HepG2 (cell line): ENCODE data around the gene TUBA1C. TPM values are rescaled to one million over a fixed set of nuclear protein-coding genes. Genes with fewer than 3 reads are reported as not detected.

Experiments used
- ATAC-seq: fragments of 200-7000 bp; cut with Tn5 transposase; 3 replicates; pipeline ENCODE4 v1.9.1; 2020; ENCODE audit warnings: mild to moderate bottlenecking, moderate library complexity
- BruUV-seq: library from RNA; stranded (reverse); fragments of 400-500 nt; replicated peaks from 2 replicates; lab custom pipeline; 2021; lab: Mats Ljungman, UMichigan
- CTCF ChIA-PET: fragments of 300-600 bp; formaldehyde crosslinking; extraction: SDS; loops from one replicate; lab custom pipeline; 2021; ENCODE audit warnings: low total read pairs, inconsistent platforms, low intra/inter-chr PET ratio; lab: Yijun Ruan, JAX
- POLR2A ChIA-PET: fragments of 350-600 bp; sonication (Branson Sonifier 250); formaldehyde crosslinking; loops from one replicate; lab custom pipeline; 2020; ENCODE audit warnings: antibody characterized with exemption, inconsistent platforms; lab: Yijun Ruan, JAX
- DNase-seq: peaks from one replicate; pipeline ENCODE4 v3.0.0-alpha.2; 2015; ENCODE audit warnings: low spot score
- FAIRE-seq: peaks from 3 replicates; lab custom pipeline; 2011; peaks lifted over from hg19 to GRCh38; lab: Jason Lieb, UNC
- H2AFZ ChIP-seq: one replicate; pipeline ENCODE4 v1.6.1; 2011; ENCODE audit warnings: low read length, inconsistent platforms
- H3K27ac ChIP-seq: fragments of 300-600 bp; 3 replicates; pipeline ENCODE4 v1.8.0; 2011; ENCODE audit warnings: mixed run types, mild to moderate bottlenecking, mixed read lengths, low read length, inconsistent platforms; ENCODE audit not compliant: insufficient read depth; ENCODE audit errors: extremely low read length
- H3K27me3 ChIP-seq, 2 experiments: fragments of 200-600 bp in 1 of 2; 2 replicates in 1 of 2; 3 replicates in 1 of 2; pipeline versions ENCODE4 v1.6.0 to v1.8.0; 2011; ENCODE audit warnings: low read length in 2 of 2, mild to moderate bottlenecking in 2 of 2, moderate library complexity in 2 of 2, inconsistent platforms in 1 of 2; ENCODE audit not compliant: insufficient read depth in 2 of 2, control insufficient read depth in 1 of 2
- H3K36me3 ChIP-seq, 2 experiments: fragments of 200-600 bp in 1 of 2; replicated peaks in 1 of 2; 2 replicates in 1 of 2; 3 replicates in 1 of 2; pipeline versions ENCODE4 v1.5.1 to v1.8.0; 2011; ENCODE audit warnings: low read length in 2 of 2, inconsistent platforms in 1 of 2; ENCODE audit not compliant: insufficient read depth in 2 of 2, control insufficient read depth in 1 of 2
- H3K4me1 ChIP-seq: 2 replicates; pipeline ENCODE4 v1.5.1; 2012; ENCODE audit warnings: low read length, inconsistent platforms; ENCODE audit not compliant: insufficient read depth
- H3K4me2 ChIP-seq: 2 replicates; pipeline ENCODE4 v1.6.0; 2011; ENCODE audit warnings: low read depth, low read length, inconsistent platforms
- H3K4me3 ChIP-seq, 3 experiments: fragments of 200-600 bp in 1 of 3; sonication (generic), shearing (Covaris generic) in 1 of 3; replicated peaks in 1 of 3; 2 replicates each; pipeline ENCODE4 v1.5.1; 2011 to 2016; ENCODE audit warnings: low read length in 3 of 3, inconsistent platforms in 2 of 3, low read depth in 2 of 3, mild to moderate bottlenecking in 2 of 3, control low read depth in 1 of 3, mixed read lengths in 1 of 3; ENCODE audit not compliant: insufficient read depth in 1 of 3
- H3K79me2 ChIP-seq: one replicate; pipeline ENCODE4 v1.6.1; 2011; ENCODE audit warnings: low read length, inconsistent platforms; ENCODE audit not compliant: insufficient read depth
- H3K9ac ChIP-seq: 2 replicates; pipeline ENCODE4 v1.6.0; 2011; ENCODE audit warnings: mild to moderate bottlenecking, low read depth, low read length, inconsistent platforms; ENCODE audit not compliant: insufficient read depth
- H3K9me3 ChIP-seq: 2 replicates; pipeline ENCODE4 v1.5.1; 2012; ENCODE audit warnings: mild to moderate bottlenecking, low read length
- H4K20me1 ChIP-seq: 2 replicates; pipeline ENCODE4 v1.6.0; 2011; ENCODE audit warnings: inconsistent platforms, mild to moderate bottlenecking, low read length, moderate library complexity; ENCODE audit not compliant: insufficient read depth
- HCFC1 ChIP-seq: fragments of 150-350 bp; IDR thresholded peaks from 2 replicates; pipeline ENCODE4 v1.6.1; 2014; ENCODE audit warnings: low read depth, low read length
- HOXA7 ChIP-seq: sonication (generic); formaldehyde crosslinking; IDR thresholded peaks from 2 replicates; pipeline ENCODE4 v1.8.1; 2022; ENCODE audit warnings: mild to moderate bottlenecking, missing genetic modification reagents, moderate library complexity
- KDM6A ChIP-seq: IDR thresholded peaks from 2 replicates; pipeline ENCODE4 v1.6.1; 2016; ENCODE audit warnings: low read depth
- NR2C2 ChIP-seq: sonication (generic); formaldehyde crosslinking; IDR thresholded peaks from 2 replicates; pipeline ENCODE4 v1.4.0; 2020; ENCODE audit warnings: missing genetic modification reagents, mild to moderate bottlenecking, moderate library complexity, borderline replicate concordance
- SNAPC2 ChIP-seq: sonication (generic); formaldehyde crosslinking; IDR thresholded peaks from 2 replicates; pipeline ENCODE4 v1.8.1; 2022; ENCODE audit warnings: mild to moderate bottlenecking, missing genetic modification reagents
- SPEN ChIP-seq: sonication (generic); formaldehyde crosslinking; IDR thresholded peaks from 2 replicates; pipeline ENCODE4 v1.5.1; 2020; ENCODE audit warnings: low read depth, mild to moderate bottlenecking, missing genetic modification reagents
- ZBTB7A ChIP-seq: sonication (generic); formaldehyde crosslinking; IDR thresholded peaks from 2 replicates; pipeline ENCODE4 v1.8.0; 2022; ENCODE audit warnings: mild to moderate bottlenecking, missing genetic modification reagents
- ZFP1 ChIP-seq: IDR thresholded peaks from 2 replicates; pipeline ENCODE4 v1.6.1; 2016
- ZNF343 ChIP-seq: sonication (generic); formaldehyde crosslinking; IDR thresholded peaks from 2 replicates; pipeline ENCODE4 v1.4.0; 2020; ENCODE audit warnings: mild to moderate bottlenecking, missing genetic modification reagents
- ZNF564 ChIP-seq: sonication (generic); formaldehyde crosslinking; IDR thresholded peaks from 2 replicates; pipeline ENCODE4 v1.8.1; 2023; ENCODE audit warnings: mild to moderate bottlenecking, missing genetic modification reagents
- WGBS: methylation state at CpG from one replicate; pipeline ENCODE4 v1.1.6; 2017; ENCODE audit warnings: low lambda C conversion rate; 5-methylcytosine and 5-hydroxymethylcytosine counted together
- in situ Hi-C: cut with HindIII; loops from 2 replicates; pipeline ENCODE4 v1.10.0; 2017; ENCODE audit warnings: low pct_unique_long_range_greater_than_20kb; ENCODE audit not compliant: extremely low pct_ligation_motif_present
- intact Hi-C: fragments of 100-400 bp; cut with micrococcal nuclease; formaldehyde crosslinking; loops from one replicate; pipeline ENCODE4 v1.10.0; 2022; ENCODE audit not compliant: unreplicated experiment
- polyA plus RNA-seq, 8 experiments: library from polyadenylated mRNA; depleted of rRNA in 3 of 8; stranded (reverse) in 7 of 8; unstranded in 1 of 8; fragments of >200 nt; fragmentation: Illumina TruSeq in 4 of 8; extraction: Trizol in 4 of 8; gene quantifications; 2 replicates each; pipeline versions ENCODE4 v1.2.1 to v1.2.3, GENCODE V29; 2011 to 2016; ENCODE audit warnings: low read depth in 4 of 8, missing spikeins in 1 of 8, mixed read lengths in 1 of 8; ENCODE audit not compliant: insufficient read depth in 1 of 8
- total RNA-seq, 5 experiments: library from RNA; depleted of rRNA; stranded (reverse); fragments of >200 nt; fragmentation: Illumina TruSeq; extraction: Trizol; gene quantifications; 2 replicates each; pipeline ENCODE4 v1.2.3, GENCODE V29; 2016; ENCODE audit warnings: low read depth in 1 of 5
- TF ChIP-seq, protein P1 (sequence below): sonication (generic); formaldehyde crosslinking; IDR thresholded peaks from 2 replicates; pipeline ENCODE4 v1.5.1; 2020; ENCODE audit warnings: mild to moderate bottlenecking, missing genetic modification reagents, borderline replicate concordance
- TF ChIP-seq, protein P2 (sequence below): sonication (generic); formaldehyde crosslinking; conservative IDR thresholded peaks from 2 replicates; pipeline ENCODE4 v1.8.0; 2022; ENCODE audit warnings: missing genetic modification reagents
- TF ChIP-seq, protein P3 (sequence below): sonication (generic); formaldehyde crosslinking; IDR thresholded peaks from 2 replicates; pipeline ENCODE4 v1.5.1; 2020; ENCODE audit warnings: missing genetic modification reagents, mild to moderate bottlenecking, borderline replicate concordance

Gene TUBA1C
- total and polyA plus RNA-seq, 2 of the 13 experiments (the other 11 are each of a cell fraction or from before 2014, with no cell fraction given): 693 to 1,075 TPM

DNA sequence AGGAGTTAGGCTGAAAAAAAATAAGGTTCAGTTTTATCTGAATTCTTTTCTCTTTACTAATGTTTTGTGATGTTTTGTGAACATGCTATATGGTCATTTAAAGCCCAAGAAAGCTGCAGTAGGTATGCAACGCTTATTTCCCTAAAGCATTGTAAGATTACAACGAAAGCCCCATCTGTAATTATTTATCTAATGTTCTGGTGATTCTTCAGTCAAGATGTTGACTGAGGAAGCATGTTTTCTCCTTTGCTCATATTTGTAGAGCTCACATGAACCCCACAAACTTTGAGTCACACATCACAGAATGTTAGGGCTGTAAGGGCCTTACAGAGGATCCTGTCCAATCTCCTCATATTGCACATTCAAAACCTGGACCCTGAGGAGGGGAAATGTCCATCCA is 3.2 kb upstream of the TUBA1C start (continued):
- TF ChIP-seq, protein P1, sequence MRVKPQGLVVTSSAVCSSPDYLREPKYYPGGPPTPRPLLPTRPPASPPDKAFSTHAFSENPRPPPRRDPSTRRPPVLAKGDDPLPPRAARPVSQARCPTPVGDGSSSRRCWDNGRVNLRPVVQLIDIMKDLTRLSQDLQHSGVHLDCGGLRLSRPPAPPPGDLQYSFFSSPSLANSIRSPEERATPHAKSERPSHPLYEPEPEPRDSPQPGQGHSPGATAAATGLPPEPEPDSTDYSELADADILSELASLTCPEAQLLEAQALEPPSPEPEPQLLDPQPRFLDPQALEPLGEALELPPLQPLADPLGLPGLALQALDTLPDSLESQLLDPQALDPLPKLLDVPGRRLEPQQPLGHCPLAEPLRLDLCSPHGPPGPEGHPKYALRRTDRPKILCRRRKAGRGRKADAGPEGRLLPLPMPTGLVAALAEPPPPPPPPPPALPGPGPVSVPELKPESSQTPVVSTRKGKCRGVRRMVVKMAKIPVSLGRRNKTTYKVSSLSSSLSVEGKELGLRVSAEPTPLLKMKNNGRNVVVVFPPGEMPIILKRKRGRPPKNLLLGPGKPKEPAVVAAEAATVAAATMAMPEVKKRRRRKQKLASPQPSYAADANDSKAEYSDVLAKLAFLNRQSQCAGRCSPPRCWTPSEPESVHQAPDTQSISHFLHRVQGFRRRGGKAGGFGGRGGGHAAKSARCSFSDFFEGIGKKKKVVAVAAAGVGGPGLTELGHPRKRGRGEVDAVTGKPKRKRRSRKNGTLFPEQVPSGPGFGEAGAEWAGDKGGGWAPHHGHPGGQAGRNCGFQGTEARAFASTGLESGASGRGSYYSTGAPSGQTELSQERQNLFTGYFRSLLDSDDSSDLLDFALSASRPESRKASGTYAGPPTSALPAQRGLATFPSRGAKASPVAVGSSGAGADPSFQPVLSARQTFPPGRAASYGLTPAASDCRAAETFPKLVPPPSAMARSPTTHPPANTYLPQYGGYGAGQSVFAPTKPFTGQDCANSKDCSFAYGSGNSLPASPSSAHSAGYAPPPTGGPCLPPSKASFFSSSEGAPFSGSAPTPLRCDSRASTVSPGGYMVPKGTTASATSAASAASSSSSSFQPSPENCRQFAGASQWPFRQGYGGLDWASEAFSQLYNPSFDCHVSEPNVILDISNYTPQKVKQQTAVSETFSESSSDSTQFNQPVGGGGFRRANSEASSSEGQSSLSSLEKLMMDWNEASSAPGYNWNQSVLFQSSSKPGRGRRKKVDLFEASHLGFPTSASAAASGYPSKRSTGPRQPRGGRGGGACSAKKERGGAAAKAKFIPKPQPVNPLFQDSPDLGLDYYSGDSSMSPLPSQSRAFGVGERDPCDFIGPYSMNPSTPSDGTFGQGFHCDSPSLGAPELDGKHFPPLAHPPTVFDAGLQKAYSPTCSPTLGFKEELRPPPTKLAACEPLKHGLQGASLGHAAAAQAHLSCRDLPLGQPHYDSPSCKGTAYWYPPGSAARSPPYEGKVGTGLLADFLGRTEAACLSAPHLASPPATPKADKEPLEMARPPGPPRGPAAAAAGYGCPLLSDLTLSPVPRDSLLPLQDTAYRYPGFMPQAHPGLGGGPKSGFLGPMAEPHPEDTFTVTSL (CRISPR knock-in tag): no peak
- TF ChIP-seq ZNF564 (no peak), ZBTB7A (CRISPR knock-in tag) (no peak), HCFC1 (no peak)

DNA sequence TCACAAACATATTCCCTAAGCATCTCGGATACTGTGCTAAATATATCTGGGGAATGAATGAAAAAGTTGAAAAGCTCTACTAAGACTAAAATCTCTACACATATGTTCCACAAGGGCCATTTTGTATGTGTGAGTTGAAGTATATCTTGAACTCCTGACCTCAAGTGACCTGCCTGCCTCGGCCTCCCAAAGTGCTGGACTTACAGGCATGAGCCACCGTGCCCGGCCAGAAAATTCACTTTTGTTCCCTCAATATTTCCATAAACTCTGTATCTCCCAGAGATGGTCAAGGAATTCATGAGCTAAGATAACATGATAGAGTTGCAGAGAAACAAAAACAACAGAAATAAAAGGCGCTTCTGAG is 1.5 kb upstream of the TUBA1C start:
- H3K79me2 ChIP-seq: peaks cover 40% of the 10 kb centered on the region
- intact Hi-C loops (no loop called here), in situ Hi-C loops (no loop called here)
- 0 out of 2 replicates have a peak overlapping the region, but pooled peaks have one; percentile 13 for H3K9ac ChIP-seq
- H3K4me3 ChIP-seq: no peak overlapping the region
- POLR2A ChIA-PET: interaction anchor here (1.3 to 2.9 kb wide), 3 partner anchors 59 to 205 kb away, joined by 6 to 9 read pairs (median 7); partner anchors contain the start of genes TROAP and TUBA1B
- peaks cover 34% of the 10 kb centered on the region for H3K4me1 ChIP-seq
- H3K4me2 ChIP-seq: peak overlapping the region; percentile 71
- no peak overlapping the region for H2AFZ ChIP-seq
- no peaks in the 10 kb centered on the region; a peak in 2 of 5 replicates for H3K36me3 ChIP-seq
- H4K20me1 ChIP-seq: peaks cover 23% of the 10 kb centered on the region
- FAIRE-seq (no peak), ATAC-seq (no peak), DNase-seq (no peak)
- no peaks in the 10 kb centered on the region; a peak in 1 of 5 replicates for H3K27me3 ChIP-seq
- CTCF ChIA-PET: no interaction called here
- 91% methylated on average over 5 of the region's 5 CpGs for WGBS
- no peak overlapping the region for H3K27ac ChIP-seq
- no peaks in the 10 kb centered on the region for H3K9me3 ChIP-seq
- no TSS peak for BruUV-seq
- no peak for TF ChIP-seq NR2C2
- TF ChIP-seq, protein P2, sequence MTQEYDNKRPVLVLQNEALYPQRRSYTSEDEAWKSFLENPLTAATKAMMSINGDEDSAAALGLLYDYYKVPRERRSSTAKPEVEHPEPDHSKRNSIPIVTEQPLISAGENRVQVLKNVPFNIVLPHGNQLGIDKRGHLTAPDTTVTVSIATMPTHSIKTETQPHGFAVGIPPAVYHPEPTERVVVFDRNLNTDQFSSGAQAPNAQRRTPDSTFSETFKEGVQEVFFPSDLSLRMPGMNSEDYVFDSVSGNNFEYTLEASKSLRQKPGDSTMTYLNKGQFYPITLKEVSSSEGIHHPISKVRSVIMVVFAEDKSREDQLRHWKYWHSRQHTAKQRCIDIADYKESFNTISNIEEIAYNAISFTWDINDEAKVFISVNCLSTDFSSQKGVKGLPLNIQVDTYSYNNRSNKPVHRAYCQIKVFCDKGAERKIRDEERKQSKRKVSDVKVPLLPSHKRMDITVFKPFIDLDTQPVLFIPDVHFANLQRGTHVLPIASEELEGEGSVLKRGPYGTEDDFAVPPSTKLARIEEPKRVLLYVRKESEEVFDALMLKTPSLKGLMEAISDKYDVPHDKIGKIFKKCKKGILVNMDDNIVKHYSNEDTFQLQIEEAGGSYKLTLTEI (CRISPR knock-in tag): no peak
- TF ChIP-seq, protein P3, sequence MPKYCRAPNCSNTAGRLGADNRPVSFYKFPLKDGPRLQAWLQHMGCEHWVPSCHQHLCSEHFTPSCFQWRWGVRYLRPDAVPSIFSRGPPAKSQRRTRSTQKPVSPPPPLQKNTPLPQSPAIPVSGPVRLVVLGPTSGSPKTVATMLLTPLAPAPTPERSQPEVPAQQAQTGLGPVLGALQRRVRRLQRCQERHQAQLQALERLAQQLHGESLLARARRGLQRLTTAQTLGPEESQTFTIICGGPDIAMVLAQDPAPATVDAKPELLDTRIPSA (CRISPR knock-in tag): no peak
- no peak for TF ChIP-seq ZFP1 (CRISPR knock-in tag)
- TF ChIP-seq HOXA7 (CRISPR knock-in tag): no peak
- TF ChIP-seq SPEN: no peak
- no peak for TF ChIP-seq KDM6A (CRISPR knock-in tag)
- no peak for TF ChIP-seq SNAPC2 (CRISPR knock-in tag)
- no peak for TF ChIP-seq ZNF343
